CD4-positive, alpha-beta T cell treated with Interferon gamma for 1 hour (primary cell): Measurements from ENCODE around the gene DVL2.
A peak's percentile ranks its signal among the peaks of the same experiment; 100 is the strongest.
"Not testable (repeated sequence)": the region's sequence is repeated elsewhere in the genome, so short reads cannot be mapped to it uniquely, and the experiment has no call there.

Source experiments
- DNase-seq: peaks from one replicate; pipeline ENCODE4 v3.0.0-alpha.2; 2020

The DVL2 gene

GRCh38 chr17:7191571-7192270, 42.6 kb downstream of the DVL2 start:
- no peak for DNase-seq

- no peak for DNase-seq
These were observed 43.2 kb downstream of the DVL2 start for GRCh38 chr17:7191069-7191468.

- DNase-seq, result no peak
These were observed 43.9 kb downstream of the DVL2 start for GRCh38 chr17:7190276-7190917.

GRCh38 chr17:7186241-7186640, 48.1 kb downstream of the DVL2 start:
- no peak for DNase-seq

- DNase-seq, result no peak
These were observed 49.7 kb downstream of the DVL2 start for GRCh38 chr17:7184647-7185046.

GRCh38 chr17:7184091-7184488, 50.2 kb downstream of the DVL2 start:
- no peak for DNase-seq

GRCh38 chr17:7183433-7184090, 50.8 kb downstream of the DVL2 start:
- no peak for DNase-seq

GRCh38 chr17:7182101-7182500, 52.2 kb downstream of the DVL2 start:
- not testable (repeated sequence) for DNase-seq

- no peak for DNase-seq
These were observed 54.7 kb downstream of the DVL2 start, which contains the start of gene ASGR1 for GRCh38 chr17:7179317-7180254. Gene ASGR1 (minus strand): TSS chr17:7179370. CDS start chr17:7178563, 807 bp downstream.

GRCh38 chr17:7178973-7179316, 55.4 kb downstream of the DVL2 start:
- no peak for DNase-seq

GRCh38 chr17:7177954-7178477, 56.3 kb downstream of the DVL2 start:
- DNase-seq, result no peak

- peak; percentile 63 for DNase-seq
These were observed 56.9 kb downstream of the DVL2 start for GRCh38 chr17:7177191-7177953.

GRCh38 chr17:7176841-7177190, 57.5 kb downstream of the DVL2 start:
- DNase-seq, result no peak

GRCh38 chr17:7176107-7176840, 58.0 kb downstream of the DVL2 start:
- DNase-seq, result no peak
